HG02970 (cell line): ENCODE measurements around the gene MAMLD1.

Experiments
- ATAC-seq: cut with Tn5 transposase; IDR thresholded peaks from one replicate; pipeline ENCODE4 v1.9.1; 2021; ENCODE audit warnings: mild to moderate bottlenecking, moderate library complexity, moderate number of reproducible peaks; ENCODE audit not compliant: unreplicated experiment, low FRiP score

MAMLD1 gene

DNA sequence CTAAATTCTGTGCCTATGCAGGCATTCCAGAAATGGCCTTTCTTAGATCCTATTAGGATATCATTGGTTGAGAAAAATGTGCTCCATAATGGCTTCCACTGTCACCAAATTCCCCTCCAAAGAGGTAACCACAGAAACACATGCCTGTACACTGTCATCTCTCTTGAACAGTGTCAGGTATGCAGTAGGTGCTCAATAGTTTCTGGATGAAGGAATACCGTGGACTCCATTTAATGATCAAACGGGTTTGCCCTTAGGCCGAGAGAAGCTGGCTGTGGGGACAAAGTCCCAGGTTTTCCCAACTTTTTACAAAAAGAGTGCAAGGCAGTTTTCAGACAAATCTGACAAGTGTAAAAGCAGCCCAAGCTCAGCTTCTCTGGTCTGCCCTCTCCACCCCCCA lies 188.8 kb downstream of the MAMLD1 start:
- ATAC-seq = no peak

DNA sequence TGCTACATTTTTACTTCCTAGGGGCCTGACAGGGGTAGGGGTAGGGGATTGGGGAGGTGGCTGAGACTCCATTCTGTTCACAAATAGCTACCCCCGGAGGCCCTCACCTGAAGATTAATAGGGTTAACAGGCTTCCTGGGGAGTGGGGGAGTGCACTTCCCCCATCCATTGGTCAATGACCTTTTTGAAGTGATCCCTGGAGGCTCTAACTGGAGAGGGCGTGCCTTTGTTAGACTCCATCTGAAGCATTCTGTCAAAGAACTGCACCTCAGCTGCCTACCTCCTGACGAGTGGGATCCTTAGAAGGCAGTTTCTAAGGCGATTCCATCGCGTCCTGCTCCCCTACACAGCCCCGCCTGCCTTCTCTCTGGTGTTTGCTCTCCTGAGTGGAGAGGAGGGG lies 195.3 kb downstream of the MAMLD1 start:
- ATAC-seq = no peak
